Measurements from ENCODE around the gene U2AF1L4. TPM values are rescaled to one million over a fixed set of nuclear protein-coding genes. Genes with fewer than 3 reads are reported as not detected.
"Not testable (repeated sequence)": the region's sequence is repeated elsewhere in the genome, so short reads cannot be mapped to it uniquely, and the experiment has no call there.

The U2AF1L4 gene
- total and polyA plus RNA-seq, 2 donors (not counting 3 experiments of a cell fraction or from before 2014, with no cell fraction given): 5.6 to 13.5 TPM

- intact Hi-C loops (cut with micrococcal nuclease): no loop called here
- Histone ChIP-seq H3K27me3 (ENCODE audit: control insufficient read depth in 2 of 2, insufficient read depth in 2 of 2, low read length in 2 of 2) (no peaks in the 10 kb centered on the region), H3K36me3 (ENCODE audit: control insufficient read depth in 2 of 2, extremely low read depth in 1 of 2, insufficient read depth in 2 of 2, low read length in 2 of 2) (peaks cover 26 to 75% of the 10 kb centered on the region in 2 experiments), H3K4me2 (ENCODE audit: insufficient read depth, low read length) (no peak overlapping the region), H3K9me3 (replicated peaks; ENCODE audit: control insufficient read depth, insufficient read depth, low read length) (no peaks in the 10 kb centered on the region), H3K79me2 (ENCODE audit: control insufficient read depth, insufficient read depth, low read length) (peaks cover 15% of the 10 kb centered on the region), H3K27ac (ENCODE audit: insufficient read depth, low read depth, low read length) (no peak overlapping the region), H3K4me1 (ENCODE audit: control insufficient read depth, extremely low read depth, insufficient read depth, low read length) (no peaks in the 10 kb centered on the region), H3K9ac (replicated peaks; ENCODE audit: extremely low read depth, insufficient read depth, low read length) (no peak overlapping the region), H3K9me1 (replicated peaks; ENCODE audit: control insufficient read depth, extremely low read depth, insufficient read depth, low read length) (no peaks in the 10 kb centered on the region), H2AFZ (ENCODE audit: low read depth, low read length) (no peak overlapping the region), H4K20me1 (replicated peaks; ENCODE audit: control insufficient read depth, extremely low read depth, insufficient read depth, low read length) (no peaks in the 10 kb centered on the region), H3K4me3 (replicated peaks in 1 of 3; ENCODE audit: insufficient read depth in 1 of 3, low read depth in 1 of 3, low read length in 3 of 3) (no peak overlapping the region)
- FAIRE-seq (no peak), DNase-seq (ENCODE audit: low read depth, low spot score) (no peak)
- dilution Hi-C loops (cut with MboI; ENCODE audit: extremely low pct_ligation_motif_present, low sequenced_read_pairs): no loop called here
- POLR2A ChIA-PET: no interaction called here
- no TSS peak for BruUV-seq (replicated peaks)
- CTCF ChIA-PET: no interaction called here
- TF ChIP-seq POLR2AphosphoS5 (IDR thresholded peaks at IDR 0.05; ENCODE audit: insufficient read depth, low read depth, low read length): no peak
- TF ChIP-seq, protein P1, sequence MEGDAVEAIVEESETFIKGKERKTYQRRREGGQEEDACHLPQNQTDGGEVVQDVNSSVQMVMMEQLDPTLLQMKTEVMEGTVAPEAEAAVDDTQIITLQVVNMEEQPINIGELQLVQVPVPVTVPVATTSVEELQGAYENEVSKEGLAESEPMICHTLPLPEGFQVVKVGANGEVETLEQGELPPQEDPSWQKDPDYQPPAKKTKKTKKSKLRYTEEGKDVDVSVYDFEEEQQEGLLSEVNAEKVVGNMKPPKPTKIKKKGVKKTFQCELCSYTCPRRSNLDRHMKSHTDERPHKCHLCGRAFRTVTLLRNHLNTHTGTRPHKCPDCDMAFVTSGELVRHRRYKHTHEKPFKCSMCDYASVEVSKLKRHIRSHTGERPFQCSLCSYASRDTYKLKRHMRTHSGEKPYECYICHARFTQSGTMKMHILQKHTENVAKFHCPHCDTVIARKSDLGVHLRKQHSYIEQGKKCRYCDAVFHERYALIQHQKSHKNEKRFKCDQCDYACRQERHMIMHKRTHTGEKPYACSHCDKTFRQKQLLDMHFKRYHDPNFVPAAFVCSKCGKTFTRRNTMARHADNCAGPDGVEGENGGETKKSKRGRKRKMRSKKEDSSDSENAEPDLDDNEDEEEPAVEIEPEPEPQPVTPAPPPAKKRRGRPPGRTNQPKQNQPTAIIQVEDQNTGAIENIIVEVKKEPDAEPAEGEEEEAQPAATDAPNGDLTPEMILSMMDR (IDR thresholded peaks at IDR 0.05; ENCODE audit: extremely low read depth in 1 of 2, insufficient read depth in 1 of 2, low read depth in 1 of 2, low read length in 2 of 2): no peak
- TF ChIP-seq EZH2 (IDR thresholded peaks at IDR 0.05; ENCODE audit: borderline replicate concordance, low read depth, low read length, severe bottlenecking): no peak
- no peak for TF ChIP-seq JUN (IDR thresholded peaks at IDR 0.05; ENCODE audit: borderline replicate concordance, insufficient read depth, insufficient read length, low read depth)
- TF ChIP-seq MAX (IDR thresholded peaks at IDR 0.05; ENCODE audit: insufficient read depth, insufficient read length): no peak
- TF ChIP-seq POLR2A (IDR thresholded peaks at IDR 0.05; ENCODE audit: low read depth, low read length): no peak
- no peak for TF ChIP-seq MYC (IDR thresholded peaks at IDR 0.05; ENCODE audit: low read depth, low read length)
- TF ChIP-seq FOS (IDR thresholded peaks at IDR 0.05; ENCODE audit: borderline replicate concordance, insufficient read depth, low read length): no peak
- no peak for TF ChIP-seq GATA2 (IDR thresholded peaks at IDR 0.05; ENCODE audit: insufficient read depth, insufficient read length, low read depth, low read length)
These were observed 20.7 kb downstream of the U2AF1L4 start for GRCh38 chr19:35724560-35724959.

- H2AFZ ChIP-seq (ENCODE audit: low read depth, low read length); H3K27me3 ChIP-seq (ENCODE audit: control insufficient read depth in 2 of 2, insufficient read depth in 2 of 2, low read length in 2 of 2); DNase-seq (ENCODE audit: low read depth, low spot score); H3K4me2 ChIP-seq (ENCODE audit: insufficient read depth, low read length); H3K4me1 ChIP-seq (ENCODE audit: control insufficient read depth, extremely low read depth, insufficient read depth, low read length); BruUV-seq (replicated peaks); H3K9ac ChIP-seq (replicated peaks; ENCODE audit: extremely low read depth, insufficient read depth, low read length); H3K9me3 ChIP-seq (replicated peaks; ENCODE audit: control insufficient read depth, insufficient read depth, low read length); H3K9me1 ChIP-seq (replicated peaks; ENCODE audit: control insufficient read depth, extremely low read depth, insufficient read depth, low read length); POLR2A ChIA-PET; intact Hi-C loops (cut with micrococcal nuclease); H4K20me1 ChIP-seq (replicated peaks; ENCODE audit: control insufficient read depth, extremely low read depth, insufficient read depth, low read length); CTCF ChIA-PET; H3K4me3 ChIP-seq (replicated peaks in 1 of 3; ENCODE audit: insufficient read depth in 1 of 3, low read depth in 1 of 3, low read length in 3 of 3); FAIRE-seq; dilution Hi-C loops (cut with MboI; ENCODE audit: extremely low pct_ligation_motif_present, low sequenced_read_pairs); H3K27ac ChIP-seq (ENCODE audit: insufficient read depth, low read depth, low read length): not testable (repeated sequence)
- Histone ChIP-seq H3K79me2 (ENCODE audit: control insufficient read depth, insufficient read depth, low read length) (peaks cover 19% of the 10 kb centered on the region), H3K36me3 (ENCODE audit: control insufficient read depth in 2 of 2, extremely low read depth in 1 of 2, insufficient read depth in 2 of 2, low read length in 2 of 2) (peaks cover 26 to 73% of the 10 kb centered on the region in 2 experiments)
These were observed 21.1 kb downstream of the U2AF1L4 start for GRCh38 chr19:35724132-35724531.
